K562 (cell line): ENCODE results near the gene ZSCAN26. TPM values are rescaled to one million over a fixed set of nuclear protein-coding genes. Genes with fewer than 3 reads are reported as not detected.

Source experiments
- ARHGAP35 ChIP-seq: fragments of 450-650 bp; IDR thresholded peaks from 2 replicates; pipeline ENCODE4 v1.6.1; 2018; ENCODE audit not compliant: partially characterized antibody
- ATF1 ChIP-seq, 2 experiments: fragments of 450-650 bp in 1 of 2; IDR thresholded peaks; 2 replicates each; pipeline ENCODE4 v1.6.1; 2016; ENCODE audit warnings: missing compliant biosample characterization in 1 of 2, missing genetic modification characterization in 1 of 2
- ETV5 ChIP-seq: sonication (generic); formaldehyde crosslinking; IDR thresholded peaks from 2 replicates; pipeline ENCODE4 v1.4.0; 2020; ENCODE audit warnings: low read depth, mild to moderate bottlenecking, missing genetic modification reagents
- GTF2A2 ChIP-seq: IDR thresholded peaks from 2 replicates; pipeline ENCODE4 v1.6.1; 2016; ENCODE audit warnings: mild to moderate bottlenecking, missing genetic modification characterization, missing compliant biosample characterization
- MAZ ChIP-seq, 2 experiments: fragments of 450-650 bp in 1 of 2; sonication (generic) in 1 of 2; formaldehyde crosslinking; IDR thresholded peaks in 1 of 2; conservative IDR thresholded peaks in 1 of 2; 2 replicates each; pipeline versions ENCODE4 v1.4.0 to v1.5.0; 2020; ENCODE audit warnings: mild to moderate bottlenecking in 1 of 2, missing genetic modification reagents in 1 of 2
- MBD2 ChIP-seq: sonication (generic); IDR thresholded peaks from 2 replicates; pipeline ENCODE4 v1.6.1; 2016; ENCODE audit warnings: low read depth, borderline replicate concordance
- MCM2 ChIP-seq: fragments of 450-650 bp; IDR thresholded peaks from 2 replicates; pipeline ENCODE4 v1.6.1; 2017; ENCODE audit warnings: low read depth, mild to moderate bottlenecking
- MTA2 ChIP-seq: fragments of 450-650 bp; IDR thresholded peaks from 2 replicates; pipeline ENCODE4 v1.6.1; 2016; ENCODE audit warnings: low read depth
- MTF1 ChIP-seq: fragments of 250-450 bp; sonication (Bioruptor Pico); IDR thresholded peaks from 2 replicates; pipeline ENCODE4 v1.9.0; 2021; ENCODE audit warnings: moderate library complexity, mild to moderate bottlenecking, inconsistent platforms, borderline replicate concordance
- NCOA4 ChIP-seq: fragments of 450-650 bp; IDR thresholded peaks from 2 replicates; pipeline ENCODE4 v1.6.1; 2018; ENCODE audit warnings: mild to moderate bottlenecking; ENCODE audit not compliant: partially characterized antibody
- NCOA6 ChIP-seq: fragments of 450-650 bp; IDR thresholded peaks from 2 replicates; pipeline ENCODE4 v1.6.1; 2017; ENCODE audit warnings: mild to moderate bottlenecking
- NFIX ChIP-seq: fragments of 250-450 bp; sonication (Bioruptor Pico); IDR thresholded peaks from 2 replicates; pipeline ENCODE4 v1.4.0; 2020; ENCODE audit warnings: low read depth, mild to moderate bottlenecking, moderate library complexity
- PHB2 ChIP-seq: fragments of 450-650 bp; IDR thresholded peaks from 2 replicates; pipeline ENCODE4 v1.6.1; 2017; ENCODE audit warnings: low read depth
- POLR2B ChIP-seq: fragments of 450-650 bp; IDR thresholded peaks from 2 replicates; pipeline ENCODE4 v1.6.1; 2018; ENCODE audit warnings: low read depth; ENCODE audit not compliant: partially characterized antibody
- RAD51 ChIP-seq: fragments of 450-650 bp; IDR thresholded peaks from 2 replicates; pipeline ENCODE4 v1.7.1; 2016; ENCODE audit warnings: low read depth, mild to moderate bottlenecking, borderline replicate concordance
- SIN3A ChIP-seq, 2 experiments: fragments of 150-350 bp in 1 of 2; IDR thresholded peaks; 2 replicates each; pipeline ENCODE4 v1.6.1; 2011 to 2016; ENCODE audit warnings: borderline replicate concordance in 2 of 2, low read depth in 2 of 2, low read length in 2 of 2, mild to moderate bottlenecking in 2 of 2, moderate library complexity in 2 of 2; ENCODE audit not compliant: control insufficient read depth in 1 of 2
- SMAD4 ChIP-seq: fragments of 250-450 bp; sonication (Bioruptor Pico); conservative IDR thresholded peaks from 2 replicates; pipeline ENCODE4 v1.8.0; 2021; ENCODE audit warnings: inconsistent platforms, mild to moderate bottlenecking, moderate library complexity
- SRSF7 ChIP-seq: fragments of 200-400 bp; formaldehyde crosslinking; optimal IDR thresholded peaks from 2 replicates; pipeline ENCODE3; 2017; ENCODE audit warnings: mild to moderate bottlenecking, low read depth, low read length
- TFE3 ChIP-seq: fragments of 450-650 bp; formaldehyde crosslinking; IDR thresholded peaks from 2 replicates; pipeline ENCODE4 v1.4.0; 2020; ENCODE audit warnings: mild to moderate bottlenecking, mixed read lengths
- TRIM28 ChIP-seq: fragments of 450-650 bp; IDR thresholded peaks from 2 replicates; pipeline ENCODE4 v1.6.1; 2017
- U2AF1 ChIP-seq: fragments of 200-400 bp; formaldehyde crosslinking; optimal IDR thresholded peaks from 2 replicates; pipeline ENCODE3; 2017; ENCODE audit warnings: mild to moderate bottlenecking, low read depth, low read length, moderate library complexity
- ZBTB43 ChIP-seq: sonication (generic); formaldehyde crosslinking; IDR thresholded peaks from 2 replicates; pipeline ENCODE4 v1.8.0; 2023; ENCODE audit warnings: mild to moderate bottlenecking, missing genetic modification reagents
- ZBTB7A ChIP-seq: IDR thresholded peaks from 2 replicates; pipeline ENCODE4 v1.6.1; 2011; ENCODE audit warnings: low read depth, mild to moderate bottlenecking, low read length, moderate library complexity, borderline replicate concordance; ENCODE audit not compliant: control insufficient read depth
- ZNF133 ChIP-seq: fragments of 250-450 bp; sonication (Bioruptor Pico); IDR thresholded peaks from 2 replicates; pipeline ENCODE4 v1.4.0; 2020; ENCODE audit warnings: mild to moderate bottlenecking
- ZNF143 ChIP-seq: sonication (generic); formaldehyde crosslinking; IDR thresholded peaks from 2 replicates; pipeline ENCODE4 v1.9.0; 2022; ENCODE audit warnings: mild to moderate bottlenecking, missing genetic modification reagents
- ZNF274 ChIP-seq: IDR thresholded peaks from 2 replicates; pipeline ENCODE4 v1.6.1; 2011; ENCODE audit warnings: low read depth, mild to moderate bottlenecking, low read length, moderate library complexity, borderline replicate concordance
- ZNF354B ChIP-seq: fragments of 250-450 bp; sonication (Bioruptor Pico); IDR thresholded peaks from 2 replicates; pipeline ENCODE4 v1.4.0; 2020
- ZNF561 ChIP-seq: fragments of 450-650 bp; formaldehyde crosslinking; conservative IDR thresholded peaks from 2 replicates; pipeline ENCODE4 v1.4.0; 2020; ENCODE audit warnings: mild to moderate bottlenecking, moderate library complexity
- ZNF717 ChIP-seq: fragments of 250-450 bp; sonication (Bioruptor Pico); IDR thresholded peaks from 2 replicates; pipeline ENCODE4 v1.5.0; 2021
- polyA plus RNA-seq, 8 experiments: library from polyadenylated mRNA; depleted of rRNA in 4 of 8; stranded (reverse) in 5 of 8; unstranded in 3 of 8; fragments of >200 nt; fragmentation: Nextera tagmentation in 2 of 8; fragmentation: Illumina TruSeq in 1 of 8; extraction: Ambion mirVana in 2 of 8; extraction: Trizol in 1 of 8; gene quantifications; 2 replicates each; pipeline versions ENCODE4 v1.2.1 to v1.2.3, GENCODE V29; 2011 to 2014; ENCODE audit warnings: inconsistent platforms in 1 of 8, missing spikeins in 1 of 8
- total RNA-seq, 7 experiments: library from RNA; depleted of rRNA in 6 of 7; stranded (reverse); fragments of >200 nt in 6 of 7; fragmentation: Illumina TruSeq in 2 of 7; extraction: Trizol in 2 of 7; gene quantifications; 2 replicates each; pipeline versions ENCODE4 v1.2.1 to v1.2.3, GENCODE V29; 2011 to 2021; ENCODE audit warnings: low replicate concordance in 1 of 7

Gene ZSCAN26
- total and polyA plus RNA-seq, 9 of the 15 experiments (the other 6 are each of a cell fraction or from before 2014, with no cell fraction given): 5.9 to 14.2 (median 10.5) TPM

- TF ChIP-seq TFE3 (CRISPR knock-in tag): no peak
- no peak for TF ChIP-seq ZNF143
- peak; percentile 71 for TF ChIP-seq POLR2B
- TF ChIP-seq MCM2: no peak
- TF ChIP-seq SIN3A (IDR thresholded peaks at IDR 0.05; ENCODE audit: borderline replicate concordance in 2 of 2, control insufficient read depth in 1 of 2, low read depth in 2 of 2, low read length in 2 of 2): peak; percentile 65 to 93; a peak in 2 of 4 replicates
- TF ChIP-seq ZNF561 (CRISPR knock-in tag): no peak
- no peak for TF ChIP-seq ZNF717 (CRISPR knock-in tag)
- TF ChIP-seq NFIX: no peak
- TF ChIP-seq MTA2: no peak
- TF ChIP-seq U2AF1: peak; percentile 67
- no peak for TF ChIP-seq PHB2
- TF ChIP-seq ETV5 (CRISPR knock-in tag): peak; percentile 72
- TF ChIP-seq ARHGAP35: no peak
- TF ChIP-seq MBD2: no peak
- peak; percentile 93 for TF ChIP-seq ZBTB7A
- no peak for TF ChIP-seq ZNF354B (CRISPR knock-in tag)
- TF ChIP-seq SMAD4 (CRISPR knock-in tag): peak; percentile 94
- no peak for TF ChIP-seq SRSF7
- no peak for TF ChIP-seq TRIM28
- TF ChIP-seq ZNF133 (CRISPR knock-in tag): no peak
- TF ChIP-seq NCOA4: no peak
- TF ChIP-seq MTF1: no peak
- TF ChIP-seq GTF2A2 (tag): no peak
- TF ChIP-seq ZNF274: no peak; the same call in 1 of the 2 replicates
- no peak for TF ChIP-seq RAD51
- TF ChIP-seq NCOA6: no peak
- TF ChIP-seq ZBTB43 (CRISPR knock-in tag): peak; percentile 58; the same call in 1 of the 2 replicates
- TF ChIP-seq ATF1 (CRISPR knock-in tag; IDR thresholded peaks at IDR 0.05): no peak
- peak; percentile 70 for TF ChIP-seq ATF1 (tag; IDR thresholded peaks at IDR 0.05)
- TF ChIP-seq MAZ (CRISPR knock-in tag; conservative IDR thresholded peaks at IDR 0.05 in 1 of 2, IDR thresholded peaks at IDR 0.05 in 1 of 2): peak; percentile 70 to 93
Measured at GRCh38 chr6:28281288-28282064, 14.5 kb downstream of the ZSCAN26 start, which contains the start of gene PGBD1 (continued).
